HCT116 (cell line): ENCODE measurements around the gene SLC11A1. TPM values are rescaled to one million over a fixed set of nuclear protein-coding genes. Genes with fewer than 3 reads are reported as not detected.
A peak's percentile ranks its signal among the peaks of the same experiment; 100 is the strongest.

Experiments
- ATAC-seq: fragments of 200-7000 bp; cut with Tn5 transposase; 2 replicates; pipeline ENCODE4 v1.9.1; 2020; ENCODE audit warnings: mild to moderate bottlenecking, moderate library complexity
- BruUV-seq: library from RNA; stranded (reverse); fragments of 400-500 nt; replicated peaks from 2 replicates; lab custom pipeline; 2021; lab: Mats Ljungman, UMichigan
- CTCF ChIA-PET: fragments of 300-600 bp; sonication (Branson Sonifier 250); formaldehyde crosslinking; loops from one replicate; lab custom pipeline; 2021; ENCODE audit warnings: antibody characterized with exemption; lab: Charles Lee
- POLR2A ChIA-PET: fragments of 300-600, 350-600 bp; sonication (Branson Sonifier 250); formaldehyde crosslinking; loops from one replicate; lab custom pipeline; 2021; ENCODE audit warnings: antibody characterized with exemption; lab: Charles Lee
- RAD21 ChIA-PET, 2 experiments: fragments of 300-600 bp; sonication (Branson Sonifier 250); formaldehyde crosslinking; loops; one replicate each; lab custom pipeline; 2023; ENCODE audit warnings: low total read pairs in 2 of 2; ENCODE audit not compliant: uncharacterized antibody in 2 of 2, unreplicated experiment in 2 of 2, low non-redundant PET in 1 of 2; lab: Charles Lee
- DNase-seq: peaks from one replicate; pipeline ENCODE4 v3.0.0-alpha.2; 2010; ENCODE audit warnings: low read depth, low spot score
- H2AFZ ChIP-seq: fragments of 200-600 bp; shearing (Covaris generic), sonication (generic); 2 replicates; pipeline ENCODE4 v1.6.1; 2017; ENCODE audit warnings: low read depth, mixed run types, mixed read lengths, antibody characterized with exemption, low read length; ENCODE audit not compliant: poor library complexity, severe bottlenecking
- H3K27ac ChIP-seq: 2 replicates; pipeline ENCODE4 v1.5.1; 2012; ENCODE audit warnings: low read depth, low read length
- H3K27me3 ChIP-seq: fragments of 200-600 bp; sonication (generic); 2 replicates; pipeline ENCODE4 v1.6.1; 2016; ENCODE audit warnings: mixed run types, low read length, mixed read lengths; ENCODE audit not compliant: insufficient read depth
- H3K36me3 ChIP-seq, 2 experiments: fragments of 200-500 bp in 1 of 2; fragments of 200-600 bp in 1 of 2; sonication (Bioruptor generic) in 1 of 2; sonication (generic) in 1 of 2; 2 replicates each; pipeline versions ENCODE4 v1.5.1 to v1.6.1; 2014 to 2016; ENCODE audit warnings: low read length in 2 of 2, inconsistent platforms in 1 of 2, mixed read lengths in 1 of 2, mixed run types in 1 of 2; ENCODE audit not compliant: insufficient read depth in 2 of 2, control insufficient read depth in 1 of 2
- H3K4me1 ChIP-seq, 2 experiments: fragments of 200-600 bp in 1 of 2; sonication (generic) in 1 of 2; 2 replicates each; pipeline versions ENCODE4 v1.5.1 to v1.6.1; 2012 to 2017; ENCODE audit warnings: low read length in 2 of 2, inconsistent platforms in 1 of 2, mild to moderate bottlenecking in 1 of 2, mixed read lengths in 1 of 2, mixed run types in 1 of 2, moderate library complexity in 1 of 2; ENCODE audit not compliant: insufficient read depth in 2 of 2, control insufficient read depth in 1 of 2
- H3K4me2 ChIP-seq: fragments of 200-600 bp; sonication (generic); 2 replicates; pipeline ENCODE4 v1.6.1; 2017; ENCODE audit warnings: mixed run types, low read length, mixed read lengths
- H3K4me3 ChIP-seq, 2 experiments: fragments of 200-600 bp in 1 of 2; sonication (generic) in 1 of 2; replicated peaks in 1 of 2; 2 replicates each; pipeline ENCODE4 v1.5.1; 2011 to 2016; ENCODE audit warnings: low read length in 2 of 2, control low read depth in 1 of 2, low read depth in 1 of 2, mild to moderate bottlenecking in 1 of 2, mixed read lengths in 1 of 2, mixed run types in 1 of 2
- H3K79me2 ChIP-seq: fragments of 200-600 bp; sonication (generic); 2 replicates; pipeline ENCODE4 v1.6.1; 2017; ENCODE audit warnings: mild to moderate bottlenecking, mixed run types, low read length, moderate library complexity, mixed read lengths; ENCODE audit not compliant: insufficient read depth
- H3K9ac ChIP-seq: fragments of 200-600 bp; sonication (generic); 2 replicates; pipeline ENCODE4 v1.6.1; 2016; ENCODE audit warnings: low read length, mixed read lengths
- H3K9me2 ChIP-seq: fragments of 200-600 bp; sonication (generic), shearing (Covaris generic); 2 replicates; pipeline ENCODE4 v1.6.1; 2017; ENCODE audit warnings: mixed run types, mild to moderate bottlenecking, moderate library complexity; ENCODE audit not compliant: insufficient read depth
- H3K9me3 ChIP-seq, 2 experiments: fragments of 200-500 bp in 1 of 2; fragments of 200-600 bp in 1 of 2; sonication (Bioruptor generic) in 1 of 2; sonication (generic) in 1 of 2; 2 replicates each; pipeline ENCODE4 v1.6.1; 2014 to 2017; ENCODE audit warnings: low read length in 2 of 2, mixed read lengths in 2 of 2, inconsistent platforms in 1 of 2, low read depth in 1 of 2, mild to moderate bottlenecking in 1 of 2, mixed run types in 1 of 2, moderate library complexity in 1 of 2; ENCODE audit not compliant: control insufficient read depth in 1 of 2, insufficient read depth in 1 of 2
- H4K20me1 ChIP-seq: fragments of 200-600 bp; sonication (generic), shearing (Covaris generic); 2 replicates; pipeline ENCODE4 v1.6.1; 2017; ENCODE audit warnings: mixed run types, mild to moderate bottlenecking, moderate library complexity; ENCODE audit not compliant: insufficient read depth
- EGR1 ChIP-seq: IDR thresholded peaks from 2 replicates; pipeline ENCODE4 v1.6.1; 2012; ENCODE audit warnings: low read depth
- ELF1 ChIP-seq: IDR thresholded peaks from 2 replicates; pipeline ENCODE4 v1.6.1; 2012; ENCODE audit warnings: low read depth, borderline replicate concordance
- EZH2 ChIP-seq: fragments of 200-600 bp; sonication (generic); IDR thresholded peaks from 2 replicates; pipeline ENCODE4 v1.6.1; 2017; ENCODE audit warnings: antibody characterized with exemption, mixed run types
- EZH2phosphoT487 ChIP-seq: fragments of 200-600 bp; IDR thresholded peaks from 2 replicates; pipeline ENCODE4 v1.6.1; 2018; ENCODE audit warnings: antibody characterized with exemption, borderline replicate concordance
- JUND ChIP-seq: IDR thresholded peaks from 2 replicates; pipeline ENCODE4 v1.6.1; 2012
- POLR2AphosphoS5 ChIP-seq: IDR thresholded peaks from 2 replicates; pipeline ENCODE4 v1.6.1; 2011; ENCODE audit warnings: mild to moderate bottlenecking, low read depth, low read length, moderate library complexity
- RAD21 ChIP-seq: IDR thresholded peaks from 2 replicates; pipeline ENCODE4 v1.6.1; 2012; ENCODE audit warnings: low read depth, mild to moderate bottlenecking
- SP1 ChIP-seq: IDR thresholded peaks from 2 replicates; pipeline ENCODE4 v1.6.1; 2012; ENCODE audit warnings: low read depth
- SRF ChIP-seq: IDR thresholded peaks from 2 replicates; pipeline ENCODE4 v1.6.1; 2012; ENCODE audit warnings: low read depth
- YY1 ChIP-seq: IDR thresholded peaks from 2 replicates; pipeline ENCODE4 v1.6.1; 2011; ENCODE audit warnings: low read length, low read depth, moderate library complexity, mild to moderate bottlenecking; ENCODE audit not compliant: insufficient replicate concordance; ENCODE audit errors: extremely low read depth
- ZFX ChIP-seq: fragments of 450-650 bp; IDR thresholded peaks from 2 replicates; pipeline ENCODE4 v1.6.1; 2017
- ZNF274 ChIP-seq: fragments of 200-500 bp; sonication (Bioruptor generic); IDR thresholded peaks from 2 replicates; pipeline ENCODE4 v1.6.1; 2014; ENCODE audit warnings: mild to moderate bottlenecking, low read depth, low read length, inconsistent platforms
- intact Hi-C: fragments of 100-400 bp; cut with micrococcal nuclease; formaldehyde crosslinking; loops from 2 replicates; pipeline ENCODE4 v1.10.0; 2022
- total RNA-seq: library from RNA; stranded (reverse); gene quantifications from one replicate; pipeline ENCODE4 v1.2.1, GENCODE V29; 2021; ENCODE audit not compliant: unreplicated experiment
- TF ChIP-seq, protein P1 (sequence below), 3 experiments: fragments of 200-600 bp in 1 of 3; sonication (generic) in 1 of 3; IDR thresholded peaks in 2 of 3; conservative IDR thresholded peaks in 1 of 3; 2 replicates each; pipeline ENCODE4 v1.5.1; 2012 to 2017; ENCODE audit warnings: low read depth in 2 of 3, low read length in 2 of 3, antibody characterized with exemption in 1 of 3, borderline replicate concordance in 1 of 3, control low read depth in 1 of 3, mild to moderate bottlenecking in 1 of 3, mixed read lengths in 1 of 3, mixed run types in 1 of 3, moderate library complexity in 1 of 3; ENCODE audit not compliant: insufficient read depth in 1 of 3
- TF ChIP-seq, protein P2 (sequence below): IDR thresholded peaks from 2 replicates; pipeline ENCODE4 v1.6.1; 2012
- TF ChIP-seq, protein P3 (sequence below): IDR thresholded peaks from 2 replicates; pipeline ENCODE4 v1.6.1; 2012; ENCODE audit warnings: low read depth

Gene SLC11A1
- total RNA-seq, 1 experiment from 2014 or later, result 0.42 TPM

DNA sequence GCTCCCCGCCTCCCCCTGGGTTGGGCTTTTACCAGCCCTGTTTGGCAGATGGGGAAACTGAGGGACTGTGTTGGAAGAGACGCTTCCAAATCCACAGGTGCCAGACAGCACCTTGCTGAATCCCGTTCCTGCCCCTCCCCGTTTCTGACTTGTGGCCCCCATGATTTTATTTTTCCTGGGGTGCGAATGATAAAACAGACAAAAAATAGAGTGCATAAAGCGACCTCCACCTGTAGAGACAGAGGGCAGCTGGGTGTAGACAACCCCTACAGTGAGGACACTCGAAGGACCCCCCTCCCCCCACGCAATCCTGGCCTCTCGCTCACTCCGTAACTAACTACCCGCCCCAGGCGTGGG is 15.4 kb downstream of the SLC11A1 start:
- H4K20me1 ChIP-seq, result no peaks in the 10 kb centered on the region
- H3K9ac ChIP-seq, result peak overlapping the region; percentile 92
- H3K36me3 ChIP-seq, result peaks cover under 1 to 8% of the 10 kb centered on the region in 2 experiments; a peak in 2 of 4 replicates
- H3K27ac ChIP-seq, result peak overlapping the region; percentile 99
- H3K4me3 ChIP-seq, result peak overlapping the region; percentile 63 to 85
- RAD21 ChIA-PET, result no interaction called here
- CTCF ChIA-PET, result interaction anchor here (0.8 to 2.6 kb wide), 2 partner anchors 126 to 450 kb away, joined by 4 to 22 read pairs; partner anchors contain the start of genes AAMP and PNKD
- POLR2A ChIA-PET, result interaction anchor here (1.3 kb wide), 1 partner anchor 111 kb away, joined by 3 read pairs; no protein-coding TSS in a partner anchor
- TSS peak; percentile 77 for BruUV-seq
- TF ChIP-seq ZFX (no peak), EZH2 (no peak), SRF (no peak), EZH2phosphoT487 (no peak), RAD21 (no peak), POLR2AphosphoS5 (no peak), SP1 (no peak), EGR1 (no peak), ZNF274 (no peak), YY1 (no peak), ELF1 (no peak), JUND (no peak)
- TF ChIP-seq, protein P1, sequence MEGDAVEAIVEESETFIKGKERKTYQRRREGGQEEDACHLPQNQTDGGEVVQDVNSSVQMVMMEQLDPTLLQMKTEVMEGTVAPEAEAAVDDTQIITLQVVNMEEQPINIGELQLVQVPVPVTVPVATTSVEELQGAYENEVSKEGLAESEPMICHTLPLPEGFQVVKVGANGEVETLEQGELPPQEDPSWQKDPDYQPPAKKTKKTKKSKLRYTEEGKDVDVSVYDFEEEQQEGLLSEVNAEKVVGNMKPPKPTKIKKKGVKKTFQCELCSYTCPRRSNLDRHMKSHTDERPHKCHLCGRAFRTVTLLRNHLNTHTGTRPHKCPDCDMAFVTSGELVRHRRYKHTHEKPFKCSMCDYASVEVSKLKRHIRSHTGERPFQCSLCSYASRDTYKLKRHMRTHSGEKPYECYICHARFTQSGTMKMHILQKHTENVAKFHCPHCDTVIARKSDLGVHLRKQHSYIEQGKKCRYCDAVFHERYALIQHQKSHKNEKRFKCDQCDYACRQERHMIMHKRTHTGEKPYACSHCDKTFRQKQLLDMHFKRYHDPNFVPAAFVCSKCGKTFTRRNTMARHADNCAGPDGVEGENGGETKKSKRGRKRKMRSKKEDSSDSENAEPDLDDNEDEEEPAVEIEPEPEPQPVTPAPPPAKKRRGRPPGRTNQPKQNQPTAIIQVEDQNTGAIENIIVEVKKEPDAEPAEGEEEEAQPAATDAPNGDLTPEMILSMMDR (IDR thresholded peaks at IDR 0.05 in 2 of 3, conservative IDR thresholded peaks at IDR 0.05 in 1 of 3; ENCODE audit: borderline replicate concordance in 1 of 3, insufficient read depth in 1 of 3, low read depth in 2 of 3, low read length in 2 of 3), result no peak
- TF ChIP-seq, protein P2, sequence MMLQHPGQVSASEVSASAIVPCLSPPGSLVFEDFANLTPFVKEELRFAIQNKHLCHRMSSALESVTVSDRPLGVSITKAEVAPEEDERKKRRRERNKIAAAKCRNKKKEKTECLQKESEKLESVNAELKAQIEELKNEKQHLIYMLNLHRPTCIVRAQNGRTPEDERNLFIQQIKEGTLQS, result no peak
- TF ChIP-seq, protein P3, sequence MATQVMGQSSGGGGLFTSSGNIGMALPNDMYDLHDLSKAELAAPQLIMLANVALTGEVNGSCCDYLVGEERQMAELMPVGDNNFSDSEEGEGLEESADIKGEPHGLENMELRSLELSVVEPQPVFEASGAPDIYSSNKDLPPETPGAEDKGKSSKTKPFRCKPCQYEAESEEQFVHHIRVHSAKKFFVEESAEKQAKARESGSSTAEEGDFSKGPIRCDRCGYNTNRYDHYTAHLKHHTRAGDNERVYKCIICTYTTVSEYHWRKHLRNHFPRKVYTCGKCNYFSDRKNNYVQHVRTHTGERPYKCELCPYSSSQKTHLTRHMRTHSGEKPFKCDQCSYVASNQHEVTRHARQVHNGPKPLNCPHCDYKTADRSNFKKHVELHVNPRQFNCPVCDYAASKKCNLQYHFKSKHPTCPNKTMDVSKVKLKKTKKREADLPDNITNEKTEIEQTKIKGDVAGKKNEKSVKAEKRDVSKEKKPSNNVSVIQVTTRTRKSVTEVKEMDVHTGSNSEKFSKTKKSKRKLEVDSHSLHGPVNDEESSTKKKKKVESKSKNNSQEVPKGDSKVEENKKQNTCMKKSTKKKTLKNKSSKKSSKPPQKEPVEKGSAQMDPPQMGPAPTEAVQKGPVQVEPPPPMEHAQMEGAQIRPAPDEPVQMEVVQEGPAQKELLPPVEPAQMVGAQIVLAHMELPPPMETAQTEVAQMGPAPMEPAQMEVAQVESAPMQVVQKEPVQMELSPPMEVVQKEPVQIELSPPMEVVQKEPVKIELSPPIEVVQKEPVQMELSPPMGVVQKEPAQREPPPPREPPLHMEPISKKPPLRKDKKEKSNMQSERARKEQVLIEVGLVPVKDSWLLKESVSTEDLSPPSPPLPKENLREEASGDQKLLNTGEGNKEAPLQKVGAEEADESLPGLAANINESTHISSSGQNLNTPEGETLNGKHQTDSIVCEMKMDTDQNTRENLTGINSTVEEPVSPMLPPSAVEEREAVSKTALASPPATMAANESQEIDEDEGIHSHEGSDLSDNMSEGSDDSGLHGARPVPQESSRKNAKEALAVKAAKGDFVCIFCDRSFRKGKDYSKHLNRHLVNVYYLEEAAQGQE, result no peak
- H3K9me3 ChIP-seq, result no peaks in the 10 kb centered on the region
- no peaks in the 10 kb centered on the region for H3K9me2 ChIP-seq
- ATAC-seq (no peak), DNase-seq (no peak)
- H3K4me2 ChIP-seq, result peak overlapping the region; percentile 90
- H3K4me1 ChIP-seq, result peaks cover 28 to 62% of the 10 kb centered on the region in 2 experiments
- no peak overlapping the region for H2AFZ ChIP-seq
- H3K79me2 ChIP-seq, result peaks cover 36% of the 10 kb centered on the region
- H3K27me3 ChIP-seq, result no peaks in the 10 kb centered on the region
- intact Hi-C loops, result loop anchor here (2.0 kb wide), 1 partner anchor 105 kb away; the partner anchor contains the start of gene TMBIM1
